GM10266 (cell line): ENCODE data around the gene SPAG16.

ENCODE experiments used
- DNase-seq: peaks from one replicate; pipeline ENCODE4 v3.0.0; 2012; ENCODE audit errors: extremely low spot score
- CTCF ChIP-seq: IDR thresholded peaks from 2 replicates; pipeline ENCODE4 v1.5.1; 2012; ENCODE audit warnings: mild to moderate bottlenecking, low read depth; ENCODE audit not compliant: control insufficient read depth, insufficient read depth; ENCODE audit errors: missing control alignments

The SPAG16 gene

GRCh38 chr2:213861638-213862037 is 577.4 kb downstream of the SPAG16 start:
- no peak for DNase-seq
- TF ChIP-seq CTCF = no peak

- no peak for TF ChIP-seq CTCF
- DNase-seq = no peak
Observed at GRCh38 chr2:213862407-213863076, 578.3 kb downstream of the SPAG16 start.

- DNase-seq = no peak
- no peak for TF ChIP-seq CTCF
Observed at GRCh38 chr2:213863541-213863940, 579.3 kb downstream of the SPAG16 start.

- no peak for TF ChIP-seq CTCF
- DNase-seq = no peak
Observed at GRCh38 chr2:213868526-213868925, 584.3 kb downstream of the SPAG16 start.

GRCh38 chr2:213885485-213885884 is 601.2 kb downstream of the SPAG16 start:
- TF ChIP-seq CTCF = no peak
- no peak for DNase-seq

GRCh38 chr2:213914510-213914909 is 630.2 kb downstream of the SPAG16 start:
- TF ChIP-seq CTCF = no peak
- no peak for DNase-seq

GRCh38 chr2:213920014-213920413 is 635.8 kb downstream of the SPAG16 start:
- no peak for TF ChIP-seq CTCF
- no peak for DNase-seq
